Stomach (tissue), 4 donors: ENCODE results near the gene DICER1.

Experiments used
- CTCF ChIP-seq, 7 experiments: fragments of 450-650 bp in 4 of 7; fragments of 200-600 bp in 3 of 7; sonication (generic) in 3 of 7; IDR thresholded peaks; one replicate each; pipeline ENCODE4 v1.5.1; 2016 to 2019; ENCODE audit warnings: antibody characterized with exemption in 7 of 7, control low read depth in 2 of 7, mild to moderate bottlenecking in 1 of 7
- EP300 ChIP-seq: sonication (generic); formaldehyde crosslinking; IDR thresholded peaks from one replicate; pipeline ENCODE4 v1.6.1; 2017; ENCODE audit warnings: antibody characterized with exemption
- POLR2A ChIP-seq, 4 donors: fragments of 450-650 bp; IDR thresholded peaks; one replicate each; pipeline ENCODE4 v1.6.1; 2016; ENCODE audit warnings: antibody characterized with exemption in 4 of 4, control low read depth in 2 of 4, mild to moderate bottlenecking in 1 of 4, moderate library complexity in 1 of 4
- POLR2AphosphoS5 ChIP-seq, 3 donors: sonication (generic); formaldehyde crosslinking; IDR thresholded peaks; one replicate each; pipeline ENCODE4 v1.6.1; 2016; ENCODE audit warnings: antibody characterized with exemption in 3 of 3

- no peak for TF ChIP-seq CTCF (IDR thresholded peaks at IDR 0.05)
- no peak for TF ChIP-seq POLR2A (IDR thresholded peaks at IDR 0.05)
- no peak for TF ChIP-seq EP300
- TF ChIP-seq POLR2AphosphoS5 (IDR thresholded peaks at IDR 0.05), result no peak
Observed at GRCh38 chr14:95164506-95164905, 7.2 kb upstream of the DICER1 start.
